ENCODE measurements around the gene NPHP4. TPM values are rescaled to one million over a fixed set of nuclear protein-coding genes. Genes with fewer than 3 reads are reported as not detected.

NPHP4 gene
- total RNA-seq, 1 experiment from 2014 or later: 5.3 TPM

DNA sequence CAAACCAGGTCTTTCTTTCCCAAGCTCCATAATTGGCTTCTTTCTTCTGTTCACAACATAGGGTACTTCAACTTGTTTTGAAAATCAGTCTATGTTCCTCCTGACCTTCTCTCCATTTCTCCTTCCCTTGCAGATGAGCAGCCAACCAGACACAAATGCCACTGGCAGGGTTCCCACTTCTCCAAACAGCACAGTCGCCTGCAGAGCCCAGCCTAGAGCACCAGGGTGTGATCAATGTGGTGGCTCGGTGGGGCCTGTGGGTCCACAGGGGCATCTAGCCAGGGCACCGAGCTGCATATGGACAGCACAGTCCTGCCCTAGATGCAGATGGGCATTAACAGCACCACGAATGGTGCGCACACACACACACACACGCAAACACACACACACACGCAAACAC, 112.8 kb downstream of the NPHP4 start:
- DNase-seq (ENCODE audit: low read depth): no peak

GRCh38 chr1:5878971-5879370, 113.3 kb downstream of the NPHP4 start:
- DNase-seq (ENCODE audit: low read depth): no peak

- DNase-seq (ENCODE audit: low read depth): no peak
These were observed 114.3 kb downstream of the NPHP4 start for GRCh38 chr1:5877683-5878530.

DNA sequence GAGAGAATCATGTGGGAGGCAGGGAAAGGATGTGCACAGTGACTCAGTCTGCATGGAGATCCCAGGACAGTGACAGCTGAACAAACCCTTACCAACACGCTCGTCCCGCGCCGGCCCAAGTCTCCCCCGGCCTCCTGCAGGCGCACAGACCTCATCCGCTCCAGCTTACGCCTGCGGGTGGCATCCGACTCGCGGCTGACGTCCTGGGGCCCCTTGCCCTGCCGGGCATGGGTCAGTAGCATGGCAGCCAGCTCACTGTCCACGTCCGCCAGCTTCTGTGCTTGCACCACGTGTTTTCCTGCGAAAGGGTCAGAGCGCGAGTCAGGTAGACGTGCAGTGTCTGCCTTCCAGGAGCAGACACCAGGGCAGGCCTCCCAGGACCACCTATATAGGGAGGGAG, 115.2 kb downstream of the NPHP4 start:
- no peak for DNase-seq (ENCODE audit: low read depth)

DNA sequence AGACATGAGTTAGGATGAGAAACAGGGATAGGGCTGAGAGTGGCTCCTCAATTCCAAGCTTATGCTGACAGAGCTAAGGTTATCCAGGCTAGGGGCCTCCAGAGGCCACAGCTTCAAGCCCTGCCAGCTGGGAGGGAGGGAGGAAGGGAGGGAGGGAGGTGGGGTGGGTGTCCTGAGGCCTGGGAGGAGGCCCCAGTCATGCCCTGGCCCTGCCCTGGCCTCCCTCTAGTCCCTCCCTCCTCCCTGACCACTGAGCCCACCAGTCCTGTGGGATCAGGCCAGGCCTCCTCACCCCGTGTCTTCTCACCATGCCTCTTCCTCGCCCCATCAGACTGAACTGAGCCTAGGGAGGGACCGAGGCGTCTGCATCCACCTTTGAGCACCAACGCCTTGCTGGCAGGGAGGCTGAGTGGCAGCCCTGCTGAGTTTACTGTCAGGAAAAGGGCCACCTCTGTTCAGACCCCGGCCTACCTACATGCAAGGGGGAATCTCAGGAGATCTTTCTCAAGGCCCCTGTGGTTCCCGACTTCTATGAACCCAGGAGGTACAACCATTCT, 116.1 kb downstream of the NPHP4 start:
- DNase-seq (ENCODE audit: low read depth): no peak

- DNase-seq (ENCODE audit: low read depth): no peak
These were observed 116.8 kb downstream of the NPHP4 start for GRCh38 chr1:5875345-5875910.

- no peak for DNase-seq (ENCODE audit: low read depth)
These were observed 117.7 kb downstream of the NPHP4 start for GRCh38 chr1:5874416-5875110.

GRCh38 chr1:5873556-5873955, 118.7 kb downstream of the NPHP4 start:
- DNase-seq (ENCODE audit: low read depth): no peak

GRCh38 chr1:5872886-5873285, 119.3 kb downstream of the NPHP4 start:
- DNase-seq (ENCODE audit: low read depth): no peak

DNA sequence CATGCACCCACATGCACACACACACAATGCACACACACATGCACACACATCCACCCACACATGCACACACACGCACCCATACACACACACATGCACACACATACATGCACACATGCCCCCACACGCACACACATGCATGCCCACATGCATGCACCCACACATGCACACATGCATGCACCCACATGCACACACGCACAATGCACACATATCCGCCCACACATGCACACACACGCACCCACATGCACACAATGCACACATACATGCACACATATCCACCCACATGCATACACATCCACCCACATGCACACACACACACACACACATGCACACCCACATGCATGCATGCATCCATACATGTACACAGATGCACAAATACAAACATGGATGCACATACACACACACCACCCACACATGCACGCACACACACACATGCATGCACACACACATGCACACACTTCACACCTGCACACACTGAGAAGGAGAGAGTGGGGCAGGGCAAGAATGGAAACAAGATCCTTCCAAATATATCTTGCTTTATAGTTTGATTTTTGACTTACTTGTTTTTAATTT, 123.2 kb downstream of the NPHP4 start:
- no peak for DNase-seq (ENCODE audit: low read depth)

GRCh38 chr1:5865774-5866173, 126.5 kb downstream of the NPHP4 start:
- no peak for DNase-seq (ENCODE audit: low read depth)

GRCh38 chr1:5865056-5865455, 127.2 kb downstream of the NPHP4 start:
- DNase-seq (ENCODE audit: low read depth): no peak

GRCh38 chr1:5864256-5864655, 128.0 kb downstream of the NPHP4 start:
- DNase-seq (ENCODE audit: low read depth): no peak

- no peak for DNase-seq (ENCODE audit: low read depth)
These were observed 129.0 kb downstream of the NPHP4 start for GRCh38 chr1:5863238-5863637.

- DNase-seq (ENCODE audit: low read depth): no peak
These were observed 130.1 kb downstream of the NPHP4 start for GRCh38 chr1:5861871-5862825.

DNA sequence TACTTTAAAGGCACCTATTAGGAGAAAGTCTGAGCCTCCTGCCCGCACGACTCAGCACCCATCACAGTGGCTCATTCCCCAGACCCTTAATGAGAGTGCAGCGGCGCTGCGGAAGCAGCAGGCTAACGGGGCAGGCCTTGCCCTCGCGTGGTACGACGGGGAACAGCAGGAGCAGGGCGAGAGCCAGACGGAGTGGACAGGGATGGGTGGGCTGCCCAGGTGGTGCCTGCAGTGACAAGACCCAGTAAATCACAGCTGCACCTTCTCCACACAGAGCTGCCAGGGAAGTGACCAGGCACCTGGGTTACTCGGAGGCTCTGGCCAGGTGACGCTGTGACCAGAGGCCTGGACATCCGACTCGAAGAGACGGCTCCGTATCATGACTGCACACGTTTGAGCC, 131.9 kb downstream of the NPHP4 start:
- DNase-seq (ENCODE audit: low read depth): no peak

DNA sequence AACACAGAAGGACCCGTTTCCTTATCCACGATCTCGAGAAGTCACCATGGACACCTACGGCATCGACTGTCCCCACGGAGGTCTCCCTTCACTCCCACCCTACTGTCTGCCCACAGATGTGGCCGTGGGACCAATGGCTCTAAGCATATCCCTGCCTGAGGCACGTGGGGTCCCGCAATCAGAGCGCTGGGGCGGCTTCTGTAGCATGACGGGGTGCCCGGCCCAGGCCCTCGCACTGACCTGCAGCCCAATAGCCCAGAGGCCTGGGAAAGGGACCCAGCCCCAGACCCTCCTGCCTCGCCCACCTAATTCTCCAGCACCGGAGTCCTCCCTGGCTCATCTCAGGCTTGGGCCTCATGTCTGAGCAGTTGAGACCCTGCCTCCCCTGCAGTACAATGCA, 132.5 kb downstream of the NPHP4 start:
- no peak for DNase-seq (ENCODE audit: low read depth)

DNA sequence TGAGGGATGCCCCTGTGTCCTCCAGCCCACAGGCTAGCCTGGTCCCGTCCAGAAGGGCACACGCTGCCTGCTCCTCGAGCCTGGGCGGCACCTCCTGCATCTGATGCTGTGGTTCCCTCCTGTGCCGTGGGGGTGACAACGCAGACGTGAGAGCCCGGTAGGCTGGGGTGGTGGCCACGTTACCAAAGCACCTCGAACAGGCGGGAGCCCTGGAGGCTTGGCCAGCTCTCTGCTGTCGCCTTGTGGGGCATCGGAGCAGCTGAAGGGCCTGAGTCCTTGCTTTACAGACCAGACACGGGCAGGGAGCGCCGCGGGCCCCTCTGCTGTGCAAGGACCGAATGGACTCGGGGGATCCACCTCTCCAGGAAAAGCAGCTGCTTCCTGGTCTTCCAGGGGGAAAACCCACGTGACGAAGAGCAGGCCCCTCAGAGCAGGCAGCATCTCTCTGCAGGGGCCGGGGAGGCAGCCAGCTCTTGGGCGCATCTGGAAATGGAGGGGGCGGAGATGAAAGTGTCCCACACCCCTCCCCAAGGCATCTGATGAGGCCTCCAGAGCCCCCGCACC, 133.3 kb downstream of the NPHP4 start:
- DNase-seq (ENCODE audit: low read depth): no peak

- DNase-seq (ENCODE audit: low read depth): no peak
These were observed 134.0 kb downstream of the NPHP4 start for GRCh38 chr1:5858246-5858645.

DNA sequence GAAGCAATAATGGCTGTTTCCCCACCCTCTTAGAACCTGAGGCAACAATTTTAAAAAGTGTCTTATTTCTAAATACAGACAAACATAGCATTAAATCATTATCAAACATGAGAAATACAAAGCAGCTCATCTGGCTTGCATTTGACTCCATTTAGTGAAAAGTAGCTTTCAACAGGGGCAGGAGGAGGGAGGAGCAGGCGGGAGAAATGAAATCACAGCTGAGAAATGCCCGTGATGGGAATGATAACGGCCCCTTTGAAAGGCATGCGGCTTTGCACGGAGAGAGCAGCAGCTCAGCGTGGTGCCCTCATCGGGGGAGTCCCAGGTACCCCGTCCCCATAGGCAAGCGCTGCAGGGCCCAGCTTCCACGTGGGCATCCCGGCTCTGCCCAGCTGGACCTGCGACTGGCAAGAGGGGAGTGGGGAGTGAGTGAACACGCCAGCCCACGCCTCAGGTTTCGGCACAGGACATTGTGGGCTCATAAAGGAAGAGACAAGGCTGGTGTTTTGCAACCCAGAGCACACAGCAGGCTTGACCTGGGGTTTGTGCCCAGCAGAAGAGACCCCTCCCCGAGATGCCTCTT, 134.6 kb downstream of the NPHP4 start:
- no peak for DNase-seq (ENCODE audit: low read depth)
